GM04504 (cell line): ENCODE data around the gene SOCS3.

Experiments
- DNase-seq: peaks from one replicate; pipeline ENCODE4 v3.0.0-alpha.2; 2012; ENCODE audit warnings: low read depth

Gene SOCS3

DNA sequence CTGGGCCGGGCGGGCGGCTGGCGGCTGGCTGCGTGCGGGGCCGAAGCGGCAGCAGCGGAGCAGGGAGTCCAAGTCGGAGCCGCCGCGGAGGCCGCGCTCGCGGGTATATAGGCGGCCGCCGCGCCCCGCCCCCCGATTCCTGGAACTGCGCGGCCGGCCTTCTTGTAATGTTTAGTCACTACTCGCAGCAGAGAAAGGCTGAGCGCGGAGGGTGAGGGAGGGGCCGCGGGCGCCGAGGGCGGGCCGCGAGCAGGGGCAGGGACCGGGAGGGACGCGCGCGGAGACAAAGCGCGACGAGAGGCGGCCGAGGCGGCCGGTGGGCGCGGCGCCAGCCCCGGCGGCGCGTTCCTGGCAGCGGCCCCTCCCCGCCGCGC is at the start of gene SOCS3:
Gene SOCS3 (minus strand): TSS at position 81 of the 374 bp plus-strand sequence. CDS start 982 bp downstream, outside the sequence.
- peak; percentile 94 for DNase-seq

GRCh38 chr17:78409191-78409928 is 49.5 kb upstream of the SOCS3 start:
- DNase-seq: no peak

GRCh38 chr17:78408476-78409050 is 48.7 kb upstream of the SOCS3 start:
- no peak for DNase-seq

DNA sequence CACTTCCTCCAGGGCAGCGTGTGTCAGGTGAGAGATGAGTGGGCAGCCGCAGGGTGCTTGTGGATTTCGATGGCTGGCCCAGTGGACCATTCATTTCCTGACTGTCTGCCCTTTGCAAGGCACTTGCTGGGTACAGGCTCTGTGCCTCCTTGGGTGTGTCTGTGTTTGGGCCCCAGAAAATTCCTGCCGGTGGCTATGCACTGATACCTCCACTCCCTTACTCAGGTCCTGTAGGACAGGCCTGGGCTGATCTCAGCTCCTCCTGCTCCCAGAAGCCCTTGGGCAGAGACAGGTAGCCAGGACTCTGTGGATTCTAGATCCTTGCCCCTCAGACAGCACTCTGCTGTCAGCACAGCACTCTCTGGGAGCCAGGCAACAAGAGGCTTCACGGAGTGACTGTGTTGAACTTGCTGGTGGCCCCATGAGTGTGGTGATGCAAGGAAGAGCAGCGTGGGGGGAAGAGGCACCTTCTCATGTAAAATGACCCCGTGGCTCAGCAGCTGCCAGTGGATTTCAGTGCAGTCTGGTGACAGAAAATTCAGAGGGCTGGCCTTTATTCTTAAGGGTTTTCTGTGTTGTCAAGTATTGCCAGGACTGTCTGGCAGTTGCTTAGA is 47.6 kb upstream of the SOCS3 start:
- DNase-seq: no peak

- DNase-seq: no peak
Measured at GRCh38 chr17:78406920-78407319, 47.0 kb upstream of the SOCS3 start.

- DNase-seq: no peak
Measured at GRCh38 chr17:78406396-78406795, 46.5 kb upstream of the SOCS3 start.

- no peak for DNase-seq
Measured at GRCh38 chr17:78403822-78404221, 43.9 kb upstream of the SOCS3 start.

GRCh38 chr17:78401891-78402290 is 42.0 kb upstream of the SOCS3 start:
- no peak for DNase-seq

GRCh38 chr17:78401246-78401645 is 41.4 kb upstream of the SOCS3 start:
- DNase-seq: no peak

- no peak for DNase-seq
Measured at GRCh38 chr17:78400581-78401240, 40.8 kb upstream of the SOCS3 start.

DNA sequence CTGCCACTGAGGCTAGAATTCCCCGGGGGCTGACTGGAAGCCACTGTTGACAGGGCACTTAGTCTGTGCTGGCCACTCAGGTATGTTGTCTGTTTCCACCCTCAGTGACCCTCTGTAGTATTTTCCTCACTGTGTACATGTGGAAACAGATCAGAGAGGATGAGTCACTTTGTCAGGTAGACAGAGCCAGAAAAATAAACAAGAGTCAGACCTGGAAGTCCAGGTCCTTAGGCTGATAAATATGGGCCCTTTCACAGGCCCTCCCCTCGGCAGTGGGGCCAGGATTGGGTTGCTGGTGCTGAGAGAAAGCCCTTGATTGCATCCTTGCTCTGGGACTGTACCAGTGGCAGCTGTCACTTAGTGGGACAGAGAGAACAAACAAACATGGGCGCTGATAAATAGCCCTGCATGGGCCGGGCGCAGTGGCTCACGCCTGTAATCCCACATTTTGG is 39.8 kb upstream of the SOCS3 start:
- no peak for DNase-seq

DNA sequence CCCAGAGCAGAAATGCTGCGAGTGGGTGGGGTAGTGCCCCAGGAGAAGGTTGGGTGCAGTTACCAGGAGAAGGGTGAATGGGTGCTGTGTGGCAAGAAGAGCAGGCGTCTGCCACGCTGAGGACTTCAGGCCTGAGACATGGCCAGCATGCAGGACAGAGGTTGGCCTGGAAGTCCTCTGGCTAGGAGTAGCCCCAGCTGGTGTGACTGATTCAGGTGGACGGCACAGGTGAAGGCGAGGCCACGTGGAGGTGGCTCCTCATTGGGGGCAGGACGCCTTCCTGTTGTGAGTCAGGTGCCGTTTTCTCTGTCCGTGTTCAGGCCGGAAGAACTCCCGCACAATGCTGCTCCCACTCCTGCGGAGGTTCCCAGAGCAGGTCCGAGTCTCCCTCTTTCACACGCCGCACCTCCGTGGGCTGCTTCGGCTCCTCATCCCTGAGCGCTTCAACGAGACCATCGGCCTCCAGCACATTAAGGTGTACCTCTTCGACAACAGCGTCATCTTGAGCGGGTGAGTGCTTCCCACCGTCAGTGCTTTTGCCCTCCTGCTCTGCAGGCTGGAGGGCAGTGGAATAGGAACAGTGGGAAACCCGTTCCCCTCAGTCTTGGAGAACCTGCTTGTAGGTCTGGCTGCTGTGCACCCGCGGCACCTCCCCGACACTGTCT is 39.3 kb upstream of the SOCS3 start:
- no peak for DNase-seq

DNA sequence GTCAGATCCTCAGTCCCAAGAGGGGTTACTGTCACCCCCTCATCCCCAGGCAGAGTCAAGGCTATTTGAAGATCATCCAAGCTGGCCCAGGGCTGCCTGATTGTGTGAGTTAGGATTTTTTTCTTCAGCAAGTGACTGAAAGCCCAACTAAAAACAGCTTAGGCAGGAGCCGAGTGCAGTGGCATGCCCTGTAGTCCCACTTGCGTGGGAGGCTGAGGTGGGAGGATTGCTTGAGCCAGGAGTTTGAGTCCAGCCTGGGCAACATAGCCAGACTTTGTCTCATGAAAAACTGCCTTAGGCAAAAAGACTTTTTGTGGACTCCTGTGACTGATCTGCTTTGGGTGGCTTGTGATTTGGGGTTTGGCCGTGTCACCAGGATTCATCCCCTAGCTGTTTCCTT is 38.5 kb upstream of the SOCS3 start:
- no peak for DNase-seq

DNA sequence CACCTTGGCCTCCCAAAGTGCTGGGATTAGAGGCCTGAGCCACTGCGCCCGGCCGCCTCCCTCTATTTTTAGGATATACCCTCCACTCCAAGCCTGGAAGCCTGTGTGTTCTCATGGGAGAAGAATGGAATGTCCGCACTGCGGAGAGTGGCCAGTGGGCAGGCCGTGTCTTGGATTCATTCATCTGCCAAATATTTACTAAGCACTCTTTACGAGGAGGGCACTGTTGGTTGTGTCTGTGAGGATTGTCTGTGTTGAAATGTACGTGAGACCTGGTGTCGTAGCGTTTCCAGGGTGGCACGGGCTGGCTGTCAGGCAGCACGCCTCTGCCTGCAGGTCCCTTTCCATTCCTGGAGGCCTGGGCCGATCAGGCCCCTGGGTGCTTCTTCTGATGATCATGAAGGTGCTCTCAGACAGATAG is 37.8 kb upstream of the SOCS3 start:
- DNase-seq: no peak

- no peak for DNase-seq
Measured at GRCh38 chr17:78396441-78397337, 36.8 kb upstream of the SOCS3 start.

DNA sequence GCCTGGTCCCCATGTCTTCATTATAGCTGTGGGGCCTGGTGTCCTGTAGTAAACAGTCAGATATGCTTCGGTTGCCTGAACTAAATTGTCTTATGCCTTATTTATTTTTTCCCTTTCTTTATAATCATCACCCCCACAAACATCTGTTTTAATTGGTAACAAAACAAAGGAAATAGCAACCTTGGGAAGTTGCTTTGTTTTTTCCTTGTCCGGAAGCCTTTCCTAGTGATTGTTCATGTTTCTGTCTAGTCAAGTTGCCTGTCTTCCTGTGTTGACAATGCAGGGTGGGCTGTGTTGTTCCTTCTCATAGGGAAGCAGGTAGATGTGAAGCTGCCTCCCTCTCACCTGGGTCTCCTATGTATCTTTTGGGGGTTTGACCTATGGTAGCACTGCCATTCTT is 35.3 kb upstream of the SOCS3 start:
- DNase-seq: no peak

GRCh38 chr17:78394209-78394608 is 34.3 kb upstream of the SOCS3 start:
- no peak for DNase-seq

GRCh38 chr17:78393575-78393974 is 33.7 kb upstream of the SOCS3 start:
- no peak for DNase-seq

DNA sequence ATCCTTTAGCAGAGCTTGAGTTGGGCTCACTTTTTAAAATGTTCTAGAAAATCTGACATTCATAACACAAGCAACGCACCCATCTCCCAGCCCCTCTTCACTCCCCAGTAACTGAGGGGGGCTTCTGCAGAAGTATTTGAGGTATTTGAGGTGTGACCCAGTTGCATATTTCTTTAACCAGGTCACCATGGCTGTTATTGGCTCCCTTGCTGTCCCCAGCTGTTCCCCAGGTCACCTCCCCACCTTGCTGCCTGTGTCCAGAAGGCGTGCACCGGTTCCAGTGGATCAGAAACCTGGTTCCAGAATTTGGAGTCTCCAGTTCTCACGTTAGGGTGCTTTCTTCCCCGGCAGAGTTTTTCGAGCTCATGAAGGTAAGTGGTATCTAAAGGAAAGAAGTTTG is 32.4 kb upstream of the SOCS3 start:
- DNase-seq: no peak

DNA sequence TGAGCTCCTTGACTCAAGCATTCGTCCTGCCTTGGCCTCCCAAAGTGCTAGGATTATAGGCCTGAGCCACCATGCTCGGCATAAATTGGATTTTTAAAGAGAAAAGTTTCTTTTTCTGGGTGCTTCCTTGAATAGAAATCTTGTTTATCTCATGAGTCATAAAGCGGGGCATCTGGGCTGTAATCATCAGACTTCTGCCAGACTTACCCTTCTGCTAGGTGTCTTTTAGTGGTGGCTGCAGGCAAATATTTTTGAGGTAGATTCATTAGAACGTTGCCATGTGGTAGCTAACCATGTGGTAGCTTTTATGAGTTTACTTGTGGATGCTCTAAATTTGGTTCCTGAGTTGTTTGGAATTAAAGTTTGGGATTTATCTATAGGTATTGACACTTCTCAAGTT is 32.0 kb upstream of the SOCS3 start:
- no peak for DNase-seq

GRCh38 chr17:78391051-78391431 is 31.2 kb upstream of the SOCS3 start:
- no peak for DNase-seq
